Measurements from ENCODE around the gene MCF2L.

DNA sequence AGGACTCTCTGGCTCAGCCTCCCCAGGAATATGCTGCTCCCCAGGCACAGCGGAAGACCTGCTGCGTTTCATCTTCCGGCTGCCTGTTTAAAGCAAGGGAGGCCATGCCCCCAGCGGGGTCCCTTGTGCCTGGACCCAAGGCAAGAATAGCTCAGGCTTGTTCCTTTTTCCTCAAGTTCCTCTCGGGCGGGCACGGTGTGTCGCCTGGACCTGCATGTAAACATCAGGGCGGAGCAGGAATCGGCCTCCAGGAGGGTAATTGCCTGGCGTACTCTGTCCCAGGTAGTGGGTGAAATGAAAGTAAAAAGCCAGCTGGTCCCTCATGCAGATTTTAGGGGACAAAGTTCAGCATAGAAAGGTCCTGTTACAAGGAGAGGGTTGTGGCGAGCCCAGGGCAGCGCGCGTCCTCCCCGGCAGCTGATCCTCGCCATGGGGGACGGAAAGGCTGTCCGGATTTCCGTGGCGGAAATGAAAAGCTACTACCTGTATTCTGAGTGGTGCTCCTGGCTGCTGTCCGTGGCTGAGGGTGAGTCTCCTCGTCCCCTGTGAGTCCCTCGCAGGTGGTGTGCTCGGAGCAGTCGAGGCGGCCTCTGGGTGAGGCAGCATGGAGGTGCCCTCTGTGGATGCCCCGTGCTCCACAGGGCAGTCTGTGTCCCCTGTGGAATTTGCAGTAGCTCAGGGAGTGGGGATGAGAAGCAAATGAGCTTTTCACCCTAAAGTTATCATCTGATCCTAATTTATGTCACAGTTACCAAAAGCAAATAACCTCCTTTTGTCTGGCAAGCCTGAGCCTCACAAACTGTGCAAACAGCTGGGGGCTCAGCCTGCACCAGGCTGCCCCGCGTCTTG lies 16.2 kb downstream of the MCF2L start:
- TF ChIP-seq, protein P1, sequence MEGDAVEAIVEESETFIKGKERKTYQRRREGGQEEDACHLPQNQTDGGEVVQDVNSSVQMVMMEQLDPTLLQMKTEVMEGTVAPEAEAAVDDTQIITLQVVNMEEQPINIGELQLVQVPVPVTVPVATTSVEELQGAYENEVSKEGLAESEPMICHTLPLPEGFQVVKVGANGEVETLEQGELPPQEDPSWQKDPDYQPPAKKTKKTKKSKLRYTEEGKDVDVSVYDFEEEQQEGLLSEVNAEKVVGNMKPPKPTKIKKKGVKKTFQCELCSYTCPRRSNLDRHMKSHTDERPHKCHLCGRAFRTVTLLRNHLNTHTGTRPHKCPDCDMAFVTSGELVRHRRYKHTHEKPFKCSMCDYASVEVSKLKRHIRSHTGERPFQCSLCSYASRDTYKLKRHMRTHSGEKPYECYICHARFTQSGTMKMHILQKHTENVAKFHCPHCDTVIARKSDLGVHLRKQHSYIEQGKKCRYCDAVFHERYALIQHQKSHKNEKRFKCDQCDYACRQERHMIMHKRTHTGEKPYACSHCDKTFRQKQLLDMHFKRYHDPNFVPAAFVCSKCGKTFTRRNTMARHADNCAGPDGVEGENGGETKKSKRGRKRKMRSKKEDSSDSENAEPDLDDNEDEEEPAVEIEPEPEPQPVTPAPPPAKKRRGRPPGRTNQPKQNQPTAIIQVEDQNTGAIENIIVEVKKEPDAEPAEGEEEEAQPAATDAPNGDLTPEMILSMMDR (IDR thresholded peaks at IDR 0.05) = no peak
- no peak for TF ChIP-seq POLR2AphosphoS5 (IDR thresholded peaks at IDR 0.05)
